ENCODE measurements around the gene TTI1. TPM values are rescaled to one million over a fixed set of nuclear protein-coding genes. Genes with fewer than 3 reads are reported as not detected.

The TTI1 gene
- total and polyA plus RNA-seq, 9 of the 15 experiments (the other 6 are each of a cell fraction or from before 2014, with no cell fraction given): 9.8 to 55.1 (median 39.4) TPM

DNA sequence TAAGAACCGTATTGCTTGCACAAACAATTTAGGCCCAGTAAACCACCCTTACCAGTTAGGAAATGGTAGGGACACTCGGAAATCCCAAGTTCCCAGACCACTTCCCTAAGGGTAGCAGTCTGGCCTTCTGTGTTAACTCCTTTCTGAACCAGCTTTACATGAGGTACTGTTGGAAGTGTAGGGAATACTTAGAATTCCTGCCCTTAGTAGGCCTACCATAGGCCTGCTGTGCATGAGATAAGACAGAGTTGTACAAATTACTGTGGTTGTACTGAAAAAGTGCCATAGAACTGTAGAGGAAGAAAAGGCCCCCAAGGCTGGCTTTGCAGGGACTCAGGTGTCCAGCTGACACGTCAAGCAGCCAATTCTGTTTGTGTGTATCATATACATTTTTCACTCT, 11.4 kb upstream of the TTI1 start:
- Histone ChIP-seq H2AFZ (ENCODE audit: low read depth, low read length) (no peak overlapping the region), H3K4me2 (ENCODE audit: insufficient read depth, low read length) (no peak overlapping the region), H3K27ac (ENCODE audit: extremely low read depth, low read depth, low read length) (no peak overlapping the region), H3K9me3 (replicated peaks; ENCODE audit: control insufficient read depth, insufficient read depth, low read depth, low read length) (no peaks in the 10 kb centered on the region), H3K9me1 (ENCODE audit: control insufficient read depth, insufficient read depth, low read length) (no peaks in the 10 kb centered on the region), H4K20me1 (replicated peaks; ENCODE audit: control insufficient read depth, insufficient read depth, low read length) (no peaks in the 10 kb centered on the region; the same call in 1 of the 2 replicates), H3K4me1 (replicated peaks in 1 of 2; ENCODE audit: control insufficient read depth in 2 of 2, insufficient read depth in 2 of 2, low read length in 2 of 2) (no peaks in the 10 kb centered on the region; a peak in 1 of 5 replicates), H3K36me3 (ENCODE audit: control insufficient read depth, insufficient read depth, low read length) (peaks cover 93% of the 10 kb centered on the region), H3K27me3 (ENCODE audit: control insufficient read depth in 2 of 2, insufficient read depth in 2 of 2, low read length in 2 of 2) (no peaks in the 10 kb centered on the region), H3K9ac (ENCODE audit: insufficient read depth in 1 of 2, low read depth in 2 of 2, low read length in 2 of 2) (no peak overlapping the region), H3K79me2 (ENCODE audit: control insufficient read depth, insufficient read depth, low read length) (peaks cover 64% of the 10 kb centered on the region), H3K4me3 (no peak overlapping the region)
- in situ Hi-C loops (cut with MboI) (no loop called here), intact Hi-C loops (cut with micrococcal nuclease) (no loop called here)
- POLR2A ChIA-PET: interaction anchor here (1.0 to 2.8 kb wide), 4 partner anchors 8 to 826 kb away, joined by 3 to 19 read pairs (median 6); partner anchors contain the start of genes RPRD1B and TTI1
- DNase-seq (ENCODE audit: extremely low read depth in 1 of 4, low spot score in 3 of 4): no peak
- WGBS (ENCODE audit: insufficient coverage, low coverage, missing lambda C conversion rate): 88% methylated on average over 2 of the region's 3 CpGs
- no peak for TF ChIP-seq PYGO2 (tag; IDR thresholded peaks at IDR 0.05)
- TF ChIP-seq CHD2 (IDR thresholded peaks at IDR 0.05; ENCODE audit: low read depth, low read length): no peak
- peak; percentile 51; the same call in 1 of the 2 replicates for TF ChIP-seq ZKSCAN1 (IDR thresholded peaks at IDR 0.05; ENCODE audit: low read depth, low read length)
- no TSS peak for BruUV-seq (replicated peaks)
- CTCF ChIA-PET (ENCODE audit: low intra/inter-chr PET ratio): no interaction called here
- no peak for FAIRE-seq
- ATAC-seq: no peak

DNA sequence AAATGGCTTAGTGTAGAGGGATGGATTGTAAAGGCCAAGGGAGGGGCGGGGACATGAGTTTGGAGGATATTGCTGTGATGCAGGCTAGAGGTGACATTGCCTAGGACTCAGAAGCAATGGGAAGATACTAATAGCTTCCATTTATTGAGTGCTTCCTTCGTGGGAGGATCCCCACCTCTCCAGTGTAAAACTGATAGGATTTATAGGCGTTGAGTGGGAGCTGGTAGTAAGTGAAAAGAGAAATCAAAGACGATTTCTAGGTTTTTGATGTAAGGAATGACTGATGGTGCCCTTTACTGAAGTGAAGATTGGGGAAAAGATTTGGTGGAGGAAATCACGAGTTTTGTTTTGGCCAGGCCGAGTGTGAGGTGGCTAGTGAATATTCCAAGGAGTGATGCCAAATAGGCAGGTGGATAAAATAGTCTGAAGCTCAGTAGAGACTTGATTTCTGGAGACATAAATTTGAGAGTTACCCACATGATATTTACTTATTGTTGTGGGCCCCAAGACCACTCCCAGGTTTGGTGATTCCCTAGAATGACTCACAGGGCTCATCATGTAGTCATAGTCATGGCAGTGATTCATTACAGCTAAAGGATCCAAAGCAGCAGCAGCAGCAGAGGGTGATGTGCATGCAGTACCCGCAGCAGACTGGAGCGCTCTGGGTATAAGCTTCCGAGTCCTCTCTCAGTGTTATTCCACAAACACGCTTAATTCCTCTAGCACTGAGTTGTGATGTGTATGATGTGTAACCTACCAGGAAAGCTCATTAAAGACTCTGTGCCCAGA, 10.4 kb upstream of the TTI1 start:
- ChIA-PET POLR2A (interaction anchor here (1.0 to 2.8 kb wide), 4 partner anchors 9 to 827 kb away, joined by 3 to 19 read pairs (median 6); partner anchors contain the start of genes RPRD1B and TTI1), CTCF (ENCODE audit: low intra/inter-chr PET ratio) (no interaction called here)
- no peaks in the 10 kb centered on the region for H3K9me1 ChIP-seq (ENCODE audit: control insufficient read depth, insufficient read depth, low read length)
- FAIRE-seq (no peak), DNase-seq (ENCODE audit: extremely low read depth in 1 of 4, low spot score in 3 of 4) (no peak), ATAC-seq (no peak)
- no peak overlapping the region for H2AFZ ChIP-seq (ENCODE audit: low read depth, low read length)
- WGBS (ENCODE audit: insufficient coverage, low coverage, missing lambda C conversion rate): 85% methylated on average over 10 of the region's 10 CpGs
- H3K9me3 ChIP-seq (replicated peaks; ENCODE audit: control insufficient read depth, insufficient read depth, low read depth, low read length): no peaks in the 10 kb centered on the region
- intact Hi-C loops (cut with micrococcal nuclease) (no loop called here), in situ Hi-C loops (cut with MboI) (no loop called here)
- no peak overlapping the region for H3K4me2 ChIP-seq (ENCODE audit: insufficient read depth, low read length)
- no TSS peak for BruUV-seq (replicated peaks)
- peaks cover 96% of the 10 kb centered on the region for H3K36me3 ChIP-seq (ENCODE audit: control insufficient read depth, insufficient read depth, low read length)
- H3K9ac ChIP-seq (ENCODE audit: insufficient read depth in 1 of 2, low read depth in 2 of 2, low read length in 2 of 2): no peak overlapping the region
- TF ChIP-seq ATF3 (IDR thresholded peaks at IDR 0.05): 0 out of 2 replicates have a peak, but pooled peaks have one; percentile 41
- TF ChIP-seq ATF3 (CRISPR knock-in tag; conservative IDR thresholded peaks at IDR 0.05): no peak
- no peak for TF ChIP-seq RUNX1 (IDR thresholded peaks at IDR 0.05; ENCODE audit: low read depth)
- H3K79me2 ChIP-seq (ENCODE audit: control insufficient read depth, insufficient read depth, low read length): peaks cover 72% of the 10 kb centered on the region
- H3K4me3 ChIP-seq: no peak overlapping the region
- no peaks in the 10 kb centered on the region; the same call in 1 of the 2 replicates for H4K20me1 ChIP-seq (replicated peaks; ENCODE audit: control insufficient read depth, insufficient read depth, low read length)
- no peaks in the 10 kb centered on the region for H3K27me3 ChIP-seq (ENCODE audit: control insufficient read depth in 2 of 2, insufficient read depth in 2 of 2, low read length in 2 of 2)
- H3K4me1 ChIP-seq (replicated peaks in 1 of 2; ENCODE audit: control insufficient read depth in 2 of 2, insufficient read depth in 2 of 2, low read length in 2 of 2): no peaks in the 10 kb centered on the region
- no peak overlapping the region for H3K27ac ChIP-seq (ENCODE audit: extremely low read depth, low read depth, low read length)
